HepG2 (cell line): ENCODE results near the gene RPS6KB1.

Source experiments
- BRCA1 ChIP-seq: sonication (generic); formaldehyde crosslinking; IDR thresholded peaks from 2 replicates; pipeline ENCODE4 v1.4.0; 2020; ENCODE audit warnings: missing genetic modification reagents
- CTCF ChIP-seq: sonication (generic); formaldehyde crosslinking; IDR thresholded peaks from 2 replicates; pipeline ENCODE4 v1.5.0; 2020; ENCODE audit warnings: mild to moderate bottlenecking, missing genetic modification reagents, moderate library complexity
- DPF2 ChIP-seq: sonication (generic); formaldehyde crosslinking; IDR thresholded peaks from 2 replicates; pipeline ENCODE4 v1.4.0; 2020; ENCODE audit warnings: mild to moderate bottlenecking, low read depth, missing genetic modification reagents, borderline replicate concordance
- MAX ChIP-seq: IDR thresholded peaks from 2 replicates; pipeline ENCODE4 v1.6.1; 2012; ENCODE audit warnings: inconsistent platforms
- MLX ChIP-seq: IDR thresholded peaks from 2 replicates; pipeline ENCODE4 v1.6.1; 2016
- PAF1 ChIP-seq: IDR thresholded peaks from 2 replicates; pipeline ENCODE4 v1.6.1; 2016; ENCODE audit warnings: missing genetic modification reagents, missing compliant biosample characterization
- POLR2A ChIP-seq, 2 experiments: IDR thresholded peaks; 2 replicates each; pipeline ENCODE4 v1.6.1; 2011; ENCODE audit warnings: low read depth in 2 of 2, low read length in 2 of 2, mild to moderate bottlenecking in 1 of 2, moderate library complexity in 1 of 2; ENCODE audit not compliant: insufficient read depth in 1 of 2
- USF2 ChIP-seq, 2 experiments: sonication (generic) in 1 of 2; formaldehyde crosslinking in 1 of 2; IDR thresholded peaks; 2 replicates each; pipeline versions ENCODE4 v1.5.1 to v1.6.1; 2011 to 2020; ENCODE audit warnings: borderline replicate concordance in 1 of 2, low read depth in 1 of 2, low read length in 1 of 2, mild to moderate bottlenecking in 1 of 2, missing genetic modification reagents in 1 of 2, moderate library complexity in 1 of 2
- YY1 ChIP-seq: IDR thresholded peaks from 2 replicates; pipeline ENCODE4 v1.6.1; 2011; ENCODE audit warnings: low read length, low read depth, moderate library complexity, mild to moderate bottlenecking; ENCODE audit not compliant: insufficient read depth, insufficient replicate concordance
- ZFP36 ChIP-seq: fragments of 150-350 bp; IDR thresholded peaks from 2 replicates; pipeline ENCODE4 v1.6.1; 2018; ENCODE audit warnings: borderline replicate concordance, low read length, low read depth; ENCODE audit not compliant: partially characterized antibody
- ZKSCAN8 ChIP-seq: IDR thresholded peaks from 2 replicates; pipeline ENCODE4 v1.6.1; 2016; ENCODE audit warnings: borderline replicate concordance, missing genetic modification reagents, missing compliant biosample characterization
- TF ChIP-seq, protein P1 (sequence below): sonication (generic); formaldehyde crosslinking; IDR thresholded peaks from 2 replicates; pipeline ENCODE4 v1.8.1; 2022; ENCODE audit warnings: low read depth, mild to moderate bottlenecking, missing genetic modification reagents

DNA sequence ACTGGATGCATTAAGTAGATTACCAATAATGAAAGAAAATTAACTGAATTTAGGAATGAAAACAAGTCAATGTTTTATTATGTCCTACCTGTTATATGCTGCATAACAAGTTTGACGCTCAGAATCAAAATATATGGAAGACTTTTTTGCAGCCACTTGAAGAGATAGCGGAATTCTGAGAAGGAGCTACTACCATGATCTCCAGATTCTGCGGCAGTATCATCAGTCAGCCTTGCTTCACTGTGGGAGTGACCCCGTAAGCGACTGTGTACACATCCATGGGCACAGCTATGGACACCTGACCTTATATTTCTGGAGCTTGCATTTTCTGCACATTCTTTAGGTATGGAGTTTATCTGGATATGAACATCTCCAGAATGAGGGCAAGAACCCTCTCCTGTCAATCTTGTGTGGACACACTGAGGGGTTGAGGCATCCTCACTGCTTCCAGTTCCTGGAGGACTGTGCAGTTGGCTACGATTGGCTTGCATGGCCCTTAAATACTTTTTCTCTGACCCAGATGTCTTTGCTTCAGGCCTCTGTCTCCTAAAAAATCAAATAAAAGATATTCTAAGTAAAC, 69.9 kb downstream of the RPS6KB1 start:
- TF ChIP-seq POLR2A (IDR thresholded peaks at IDR 0.05; ENCODE audit: insufficient read depth in 1 of 2, low read depth in 2 of 2, low read length in 2 of 2) (no peak), YY1 (no peak), DPF2 (CRISPR knock-in tag) (no peak), CTCF (CRISPR knock-in tag) (no peak), MLX (CRISPR knock-in tag) (no peak), BRCA1 (CRISPR knock-in tag) (no peak), ZKSCAN8 (CRISPR knock-in tag) (no peak), ZFP36 (no peak), MAX (no peak), PAF1 (no peak), USF2 (IDR thresholded peaks at IDR 0.05; ENCODE audit: low read depth, low read length) (no peak), USF2 (CRISPR knock-in tag; IDR thresholded peaks at IDR 0.05; ENCODE audit: borderline replicate concordance) (no peak)
- TF ChIP-seq, protein P1, sequence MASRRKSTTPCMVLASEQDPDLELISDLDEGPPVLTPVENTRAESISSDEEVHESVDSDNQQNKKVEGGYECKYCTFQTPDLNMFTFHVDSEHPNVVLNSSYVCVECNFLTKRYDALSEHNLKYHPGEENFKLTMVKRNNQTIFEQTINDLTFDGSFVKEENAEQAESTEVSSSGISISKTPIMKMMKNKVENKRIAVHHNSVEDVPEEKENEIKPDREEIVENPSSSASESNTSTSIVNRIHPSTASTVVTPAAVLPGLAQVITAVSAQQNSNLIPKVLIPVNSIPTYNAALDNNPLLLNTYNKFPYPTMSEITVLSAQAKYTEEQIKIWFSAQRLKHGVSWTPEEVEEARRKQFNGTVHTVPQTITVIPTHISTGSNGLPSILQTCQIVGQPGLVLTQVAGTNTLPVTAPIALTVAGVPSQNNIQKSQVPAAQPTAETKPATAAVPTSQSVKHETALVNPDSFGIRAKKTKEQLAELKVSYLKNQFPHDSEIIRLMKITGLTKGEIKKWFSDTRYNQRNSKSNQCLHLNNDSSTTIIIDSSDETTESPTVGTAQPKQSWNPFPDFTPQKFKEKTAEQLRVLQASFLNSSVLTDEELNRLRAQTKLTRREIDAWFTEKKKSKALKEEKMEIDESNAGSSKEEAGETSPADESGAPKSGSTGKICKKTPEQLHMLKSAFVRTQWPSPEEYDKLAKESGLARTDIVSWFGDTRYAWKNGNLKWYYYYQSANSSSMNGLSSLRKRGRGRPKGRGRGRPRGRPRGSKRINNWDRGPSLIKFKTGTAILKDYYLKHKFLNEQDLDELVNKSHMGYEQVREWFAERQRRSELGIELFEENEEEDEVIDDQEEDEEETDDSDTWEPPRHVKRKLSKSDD (CRISPR knock-in tag), result no peak
